NCI-H69 (cell line): ENCODE measurements around the gene SEMA7A.
A peak's percentile ranks its signal among the peaks of the same experiment; 100 is the strongest.
"Not testable (repeated sequence)": the region's sequence is repeated elsewhere in the genome, so short reads cannot be mapped to it uniquely, and the experiment has no call there.

Experiments
- DNase-seq: peaks from one replicate; lab custom pipeline; 2025; lab: John Stamatoyannopoulos, UW

SEMA7A gene

GRCh38 chr15:74373056-74373650 lies 60.6 kb downstream of the SEMA7A start:
- DNase-seq = peak; percentile 32

- DNase-seq = no peak
Observed at GRCh38 chr15:74370471-74370870, 63.3 kb downstream of the SEMA7A start.

GRCh38 chr15:74369756-74370155 lies 64.0 kb downstream of the SEMA7A start:
- DNase-seq = no peak

GRCh38 chr15:74369084-74369745 lies 64.5 kb downstream of the SEMA7A start:
- DNase-seq = no peak

GRCh38 chr15:74368121-74368520 lies 65.6 kb downstream of the SEMA7A start:
- DNase-seq = no peak

GRCh38 chr15:74367296-74367854 lies 66.4 kb downstream of the SEMA7A start, which contains the start of gene CYP11A1:
TSS of gene CYP11A1 (minus strand) at chr15:74367646. CDS start at chr15:74367585, 61 bp downstream.
- no peak for DNase-seq

- DNase-seq = no peak
Observed at GRCh38 chr15:74365598-74366445, 67.9 kb downstream of the SEMA7A start.

GRCh38 chr15:74364936-74365597 lies 68.7 kb downstream of the SEMA7A start:
- no peak for DNase-seq

GRCh38 chr15:74362482-74362881 lies 71.3 kb downstream of the SEMA7A start:
- no peak for DNase-seq

DNA sequence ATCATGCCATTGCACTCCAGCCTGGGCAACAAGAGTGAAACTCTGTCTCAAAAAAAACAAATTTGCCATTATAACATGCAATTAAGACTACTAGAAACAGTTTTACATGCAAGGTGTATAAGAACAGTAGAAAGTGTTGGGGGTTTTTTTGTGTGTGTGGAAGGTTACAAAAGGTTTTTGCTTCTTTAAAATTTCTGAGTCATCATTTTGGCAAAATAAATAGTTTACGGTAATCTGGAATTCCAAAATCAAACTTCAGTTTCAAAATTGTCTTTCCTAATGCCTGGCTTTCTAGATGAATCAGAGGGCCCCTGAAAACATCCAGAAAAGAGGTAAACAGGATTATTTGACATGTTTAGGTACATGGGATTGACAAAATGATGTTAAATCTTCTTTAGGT lies 72.9 kb downstream of the SEMA7A start:
- not testable (repeated sequence) for DNase-seq

- DNase-seq = not testable (repeated sequence)
Observed at GRCh38 chr15:74359376-74359775, 74.4 kb downstream of the SEMA7A start.
